Duodenal mucosa (tissue), 2 donors: ENCODE results near the gene PHLDA2.

Source experiments
- H3K27ac ChIP-seq: one replicate; pipeline ENCODE4 v1.7.0; 2013; ENCODE audit warnings: low read depth, low read length
- H3K27me3 ChIP-seq, 2 donors: one replicate each; pipeline ENCODE4 v1.7.0; 2013; ENCODE audit warnings: low read length in 2 of 2, control low read depth in 1 of 2; ENCODE audit not compliant: insufficient read depth in 2 of 2, control insufficient read depth in 1 of 2
- H3K36me3 ChIP-seq, 2 donors: one replicate each; pipeline ENCODE4 v1.7.0; 2013; ENCODE audit warnings: low read length in 2 of 2, control low read depth in 1 of 2; ENCODE audit not compliant: insufficient read depth in 2 of 2, control insufficient read depth in 1 of 2
- H3K4me1 ChIP-seq, 2 donors: one replicate each; pipeline ENCODE4 v1.7.0; 2013; ENCODE audit warnings: low read length in 2 of 2, control low read depth in 1 of 2; ENCODE audit not compliant: insufficient read depth in 2 of 2, control insufficient read depth in 1 of 2
- H3K4me3 ChIP-seq, 2 donors: one replicate each; pipeline ENCODE4 v1.7.0; 2013; ENCODE audit warnings: low read length in 2 of 2, low read depth in 1 of 2
- H3K9ac ChIP-seq, 2 donors: one replicate each; pipeline ENCODE4 v1.7.0; 2013; ENCODE audit warnings: low read length in 2 of 2, low read depth in 1 of 2
- H3K9me3 ChIP-seq, 2 donors: one replicate each; pipeline ENCODE4 v1.7.0; 2013; ENCODE audit warnings: low read length in 2 of 2, control low read depth in 1 of 2; ENCODE audit not compliant: control insufficient read depth in 1 of 2

PHLDA2 gene

GRCh38 chr11:2899080-2899783, 30.0 kb downstream of the PHLDA2 start:
- peaks cover 28 to 43% of the 10 kb centered on the region in 2 donors for H3K4me1 ChIP-seq
- peak overlapping the region; percentile 43 for H3K27ac ChIP-seq
- H3K4me3 ChIP-seq = no peak overlapping the region
- no peaks in the 10 kb centered on the region for H3K27me3 ChIP-seq
- H3K9ac ChIP-seq = peak overlapping the region; percentile 10 to 19
- H3K9me3 ChIP-seq = no peaks in the 10 kb centered on the region
- H3K36me3 ChIP-seq = no peaks in the 10 kb centered on the region

- Histone ChIP-seq H3K4me1 (peaks cover 28 to 40% of the 10 kb centered on the region in 2 donors), H3K27me3 (no peaks in the 10 kb centered on the region), H3K9ac (peak overlapping the region in 1 of 2 donors; percentile 25), H3K9me3 (no peaks in the 10 kb centered on the region), H3K36me3 (no peaks in the 10 kb centered on the region), H3K27ac (peak overlapping the region; percentile 43), H3K4me3 (no peak overlapping the region)
Measured at GRCh38 chr11:2898366-2899079, 30.7 kb downstream of the PHLDA2 start.

- Histone ChIP-seq H3K27ac (no peak overlapping the region), H3K4me3 (no peak overlapping the region), H3K9me3 (no peaks in the 10 kb centered on the region), H3K4me1 (peaks cover 36 to 40% of the 10 kb centered on the region in 2 donors), H3K9ac (no peak overlapping the region), H3K27me3 (no peaks in the 10 kb centered on the region), H3K36me3 (no peaks in the 10 kb centered on the region)
Measured at GRCh38 chr11:2897048-2897447, 32.2 kb downstream of the PHLDA2 start.

GRCh38 chr11:2896047-2896446, 33.2 kb downstream of the PHLDA2 start:
- Histone ChIP-seq H3K9me3 (no peaks in the 10 kb centered on the region), H3K36me3 (no peaks in the 10 kb centered on the region), H3K27ac (no peak overlapping the region), H3K27me3 (no peaks in the 10 kb centered on the region), H3K4me1 (peaks cover 41 to 46% of the 10 kb centered on the region in 2 donors), H3K9ac (no peak overlapping the region), H3K4me3 (no peak overlapping the region)

- H3K36me3 ChIP-seq = no peaks in the 10 kb centered on the region
- H3K27me3 ChIP-seq = no peaks in the 10 kb centered on the region
- H3K4me1 ChIP-seq = peaks cover 35 to 37% of the 10 kb centered on the region in 2 donors
- H3K4me3 ChIP-seq = no peak overlapping the region
- H3K9ac ChIP-seq = no peak overlapping the region
- no peaks in the 10 kb centered on the region for H3K9me3 ChIP-seq
- H3K27ac ChIP-seq = no peak overlapping the region
Measured at GRCh38 chr11:2893935-2894334, 35.3 kb downstream of the PHLDA2 start.

GRCh38 chr11:2892967-2893528, 36.2 kb downstream of the PHLDA2 start:
- H3K9me3 ChIP-seq = no peaks in the 10 kb centered on the region
- H3K27me3 ChIP-seq = no peaks in the 10 kb centered on the region
- H3K27ac ChIP-seq = no peak overlapping the region
- H3K9ac ChIP-seq = peak overlapping the region; percentile 46 to 76
- H3K36me3 ChIP-seq = no peaks in the 10 kb centered on the region
- H3K4me3 ChIP-seq = peak overlapping the region; percentile 65 to 68
- H3K4me1 ChIP-seq = peaks cover 29 to 33% of the 10 kb centered on the region in 2 donors

- no peaks in the 10 kb centered on the region for H3K9me3 ChIP-seq
- H3K4me3 ChIP-seq = peak overlapping the region; percentile 65 to 68
- no peaks in the 10 kb centered on the region for H3K36me3 ChIP-seq
- peaks cover 28 to 29% of the 10 kb centered on the region in 2 donors for H3K4me1 ChIP-seq
- H3K9ac ChIP-seq = peak overlapping the region; percentile 46 to 76
- peak overlapping the region; percentile 14 for H3K27ac ChIP-seq
- no peaks in the 10 kb centered on the region for H3K27me3 ChIP-seq
Measured at GRCh38 chr11:2892215-2892966, 36.8 kb downstream of the PHLDA2 start.

GRCh38 chr11:2891326-2892214, 37.6 kb downstream of the PHLDA2 start:
- Histone ChIP-seq H3K36me3 (no peaks in the 10 kb centered on the region), H3K27ac (peak overlapping the region; percentile 14), H3K27me3 (no peaks in the 10 kb centered on the region), H3K9ac (peak overlapping the region; percentile 46 to 63), H3K9me3 (no peaks in the 10 kb centered on the region), H3K4me3 (peak overlapping the region; percentile 65 to 68), H3K4me1 (peaks cover 28 to 29% of the 10 kb centered on the region in 2 donors)

- no peak overlapping the region for H3K4me3 ChIP-seq
- H3K27ac ChIP-seq = peak overlapping the region; percentile 13
- H3K27me3 ChIP-seq = no peaks in the 10 kb centered on the region
- H3K9ac ChIP-seq = peak overlapping the region; percentile 43 to 46
- H3K36me3 ChIP-seq = no peaks in the 10 kb centered on the region
- no peaks in the 10 kb centered on the region for H3K9me3 ChIP-seq
- peaks cover 28 to 32% of the 10 kb centered on the region in 2 donors for H3K4me1 ChIP-seq
Measured at GRCh38 chr11:2890466-2891294, 38.5 kb downstream of the PHLDA2 start.
